HepG2 (cell line): Measurements from ENCODE around the gene IL12B. TPM values are rescaled to one million over a fixed set of nuclear protein-coding genes. Genes with fewer than 3 reads are reported as not detected.

ENCODE experiments used
- ATAC-seq: fragments of 200-7000 bp; cut with Tn5 transposase; 3 replicates; pipeline ENCODE4 v1.9.1; 2020; ENCODE audit warnings: mild to moderate bottlenecking, moderate library complexity
- BruUV-seq: library from RNA; stranded (reverse); fragments of 400-500 nt; replicated peaks from 2 replicates; lab custom pipeline; 2021; lab: Mats Ljungman, UMichigan
- CTCF ChIA-PET: fragments of 300-600 bp; formaldehyde crosslinking; extraction: SDS; loops from one replicate; lab custom pipeline; 2021; ENCODE audit warnings: low total read pairs, inconsistent platforms, low intra/inter-chr PET ratio; lab: Yijun Ruan, JAX
- POLR2A ChIA-PET: fragments of 350-600 bp; sonication (Branson Sonifier 250); formaldehyde crosslinking; loops from one replicate; lab custom pipeline; 2020; ENCODE audit warnings: antibody characterized with exemption, inconsistent platforms; lab: Yijun Ruan, JAX
- DNase-seq: peaks from one replicate; pipeline ENCODE4 v3.0.0-alpha.2; 2015; ENCODE audit warnings: low spot score
- FAIRE-seq: peaks from 3 replicates; lab custom pipeline; 2011; peaks lifted over from hg19 to GRCh38; lab: Jason Lieb, UNC
- H2AFZ ChIP-seq: one replicate; pipeline ENCODE4 v1.6.1; 2011; ENCODE audit warnings: low read length, inconsistent platforms
- H3K27ac ChIP-seq: fragments of 300-600 bp; 3 replicates; pipeline ENCODE4 v1.8.0; 2011; ENCODE audit warnings: mixed run types, mild to moderate bottlenecking, mixed read lengths, low read length, inconsistent platforms; ENCODE audit not compliant: insufficient read depth; ENCODE audit errors: extremely low read length
- H3K27me3 ChIP-seq, 2 experiments: fragments of 200-600 bp in 1 of 2; 2 replicates in 1 of 2; 3 replicates in 1 of 2; pipeline versions ENCODE4 v1.6.0 to v1.8.0; 2011; ENCODE audit warnings: low read length in 2 of 2, mild to moderate bottlenecking in 2 of 2, moderate library complexity in 2 of 2, inconsistent platforms in 1 of 2; ENCODE audit not compliant: insufficient read depth in 2 of 2, control insufficient read depth in 1 of 2
- H3K36me3 ChIP-seq, 2 experiments: fragments of 200-600 bp in 1 of 2; replicated peaks in 1 of 2; 2 replicates in 1 of 2; 3 replicates in 1 of 2; pipeline versions ENCODE4 v1.5.1 to v1.8.0; 2011; ENCODE audit warnings: low read length in 2 of 2, inconsistent platforms in 1 of 2; ENCODE audit not compliant: insufficient read depth in 2 of 2, control insufficient read depth in 1 of 2
- H3K4me1 ChIP-seq: 2 replicates; pipeline ENCODE4 v1.5.1; 2012; ENCODE audit warnings: low read length, inconsistent platforms; ENCODE audit not compliant: insufficient read depth
- H3K4me2 ChIP-seq: 2 replicates; pipeline ENCODE4 v1.6.0; 2011; ENCODE audit warnings: low read depth, low read length, inconsistent platforms
- H3K4me3 ChIP-seq, 3 experiments: fragments of 200-600 bp in 1 of 3; sonication (generic), shearing (Covaris generic) in 1 of 3; replicated peaks in 1 of 3; 2 replicates each; pipeline ENCODE4 v1.5.1; 2011 to 2016; ENCODE audit warnings: low read length in 3 of 3, inconsistent platforms in 2 of 3, low read depth in 2 of 3, mild to moderate bottlenecking in 2 of 3, control low read depth in 1 of 3, mixed read lengths in 1 of 3; ENCODE audit not compliant: insufficient read depth in 1 of 3
- H3K79me2 ChIP-seq: one replicate; pipeline ENCODE4 v1.6.1; 2011; ENCODE audit warnings: low read length, inconsistent platforms; ENCODE audit not compliant: insufficient read depth
- H3K9ac ChIP-seq: 2 replicates; pipeline ENCODE4 v1.6.0; 2011; ENCODE audit warnings: mild to moderate bottlenecking, low read depth, low read length, inconsistent platforms; ENCODE audit not compliant: insufficient read depth
- H3K9me3 ChIP-seq: 2 replicates; pipeline ENCODE4 v1.5.1; 2012; ENCODE audit warnings: mild to moderate bottlenecking, low read length
- H4K20me1 ChIP-seq: 2 replicates; pipeline ENCODE4 v1.6.0; 2011; ENCODE audit warnings: inconsistent platforms, mild to moderate bottlenecking, low read length, moderate library complexity; ENCODE audit not compliant: insufficient read depth
- ARNT ChIP-seq: fragments of 450-650 bp; IDR thresholded peaks from 2 replicates; pipeline ENCODE4 v1.6.1; 2017
- FOSL1 ChIP-seq: sonication (generic); formaldehyde crosslinking; IDR thresholded peaks from 2 replicates; pipeline ENCODE4 v1.9.0; 2021; ENCODE audit warnings: missing genetic modification reagents, borderline replicate concordance
- FOXO1 ChIP-seq: sonication (generic); formaldehyde crosslinking; IDR thresholded peaks from 2 replicates; pipeline ENCODE4 v1.4.0; 2020; ENCODE audit warnings: missing genetic modification reagents
- FOXO4 ChIP-seq: sonication (generic); formaldehyde crosslinking; conservative IDR thresholded peaks from 2 replicates; pipeline ENCODE4 v1.8.1; 2023; ENCODE audit warnings: missing genetic modification reagents
- KDM6A ChIP-seq: IDR thresholded peaks from 2 replicates; pipeline ENCODE4 v1.6.1; 2016; ENCODE audit warnings: low read depth
- LRRFIP1 ChIP-seq: sonication (generic); formaldehyde crosslinking; conservative IDR thresholded peaks from 2 replicates; pipeline ENCODE4 v1.4.0; 2020; ENCODE audit warnings: missing genetic modification reagents
- MBNL3 ChIP-seq: fragments of 250-450 bp; sonication (Bioruptor Pico); conservative IDR thresholded peaks from 2 replicates; pipeline ENCODE4 v1.8.0; 2022; ENCODE audit warnings: mild to moderate bottlenecking, inconsistent platforms
- PLRG1 ChIP-seq: fragments of 450-650 bp; conservative IDR thresholded peaks from 2 replicates; pipeline ENCODE4 v1.6.1; 2016
- SCMH1 ChIP-seq: sonication (generic); formaldehyde crosslinking; IDR thresholded peaks from 2 replicates; pipeline ENCODE4 v1.9.0; 2021; ENCODE audit warnings: missing genetic modification reagents, mild to moderate bottlenecking, borderline replicate concordance
- TAF15 ChIP-seq: fragments of 200-400 bp; formaldehyde crosslinking; IDR thresholded peaks from one replicate; pipeline ENCODE4 v1.6.1; 2018; ENCODE audit warnings: mild to moderate bottlenecking, low read depth, low read length; ENCODE audit not compliant: poor library complexity, severe bottlenecking
- ZFP62 ChIP-seq: sonication (generic); formaldehyde crosslinking; IDR thresholded peaks from 2 replicates; pipeline ENCODE4 v1.4.0; 2020; ENCODE audit warnings: missing genetic modification reagents
- ZNF263 ChIP-seq: sonication (generic); formaldehyde crosslinking; IDR thresholded peaks from 2 replicates; pipeline ENCODE4 v1.4.0; 2020; ENCODE audit warnings: missing genetic modification reagents
- ZNF331 ChIP-seq: sonication (generic); formaldehyde crosslinking; IDR thresholded peaks from 2 replicates; pipeline ENCODE4 v1.4.0; 2020; ENCODE audit warnings: missing genetic modification reagents
- ZNF382 ChIP-seq: sonication (generic); formaldehyde crosslinking; IDR thresholded peaks from 2 replicates; pipeline ENCODE4 v1.5.0; 2020; ENCODE audit warnings: missing genetic modification reagents, mild to moderate bottlenecking, borderline replicate concordance
- ZNF761 ChIP-seq: sonication (generic); formaldehyde crosslinking; conservative IDR thresholded peaks from 2 replicates; pipeline ENCODE4 v1.4.0; 2020; ENCODE audit warnings: mild to moderate bottlenecking, missing genetic modification reagents
- ZNF792 ChIP-seq: IDR thresholded peaks from 2 replicates; pipeline ENCODE4 v1.6.1; 2016
- in situ Hi-C: cut with HindIII; loops from 2 replicates; pipeline ENCODE4 v1.10.0; 2017; ENCODE audit warnings: low pct_unique_long_range_greater_than_20kb; ENCODE audit not compliant: extremely low pct_ligation_motif_present
- intact Hi-C: fragments of 100-400 bp; cut with micrococcal nuclease; formaldehyde crosslinking; loops from one replicate; pipeline ENCODE4 v1.10.0; 2022; ENCODE audit not compliant: unreplicated experiment
- polyA plus RNA-seq, 8 experiments: library from polyadenylated mRNA; depleted of rRNA in 3 of 8; stranded (reverse) in 7 of 8; unstranded in 1 of 8; fragments of >200 nt; fragmentation: Illumina TruSeq in 4 of 8; extraction: Trizol in 4 of 8; gene quantifications; 2 replicates each; pipeline versions ENCODE4 v1.2.1 to v1.2.3, GENCODE V29; 2011 to 2016; ENCODE audit warnings: low read depth in 4 of 8, missing spikeins in 1 of 8, mixed read lengths in 1 of 8; ENCODE audit not compliant: insufficient read depth in 1 of 8
- total RNA-seq, 5 experiments: library from RNA; depleted of rRNA; stranded (reverse); fragments of >200 nt; fragmentation: Illumina TruSeq; extraction: Trizol; gene quantifications; 2 replicates each; pipeline ENCODE4 v1.2.3, GENCODE V29; 2016; ENCODE audit warnings: low read depth in 1 of 5
- TF ChIP-seq, protein P1 (sequence below): sonication (generic); formaldehyde crosslinking; IDR thresholded peaks from 2 replicates; pipeline ENCODE4 v1.5.0; 2020; ENCODE audit warnings: mild to moderate bottlenecking, missing genetic modification reagents

IL12B gene
- total and polyA plus RNA-seq, 2 of the 13 experiments (the other 11 are each of a cell fraction or from before 2014, with no cell fraction given), result not detected

GRCh38 chr5:159274676-159275075, 55.6 kb downstream of the IL12B start:
- FAIRE-seq (no peak), DNase-seq (no peak), ATAC-seq (no peak)
- in situ Hi-C loops, result no loop called here
- Histone ChIP-seq H4K20me1 (no peaks in the 10 kb centered on the region), H3K9ac (no peak overlapping the region), H2AFZ (no peak overlapping the region), H3K79me2 (no peaks in the 10 kb centered on the region), H3K36me3 (peaks cover 3 to 16% of the 10 kb centered on the region in 2 experiments; a peak in 3 of 5 replicates), H3K4me3 (no peak overlapping the region), H3K27ac (no peak overlapping the region), H3K4me1 (no peaks in the 10 kb centered on the region), H3K4me2 (no peak overlapping the region), H3K9me3 (no peaks in the 10 kb centered on the region), H3K27me3 (no peaks in the 10 kb centered on the region; a peak in 1 of 5 replicates)
- no peak for TF ChIP-seq ZNF792 (CRISPR knock-in tag)
- TF ChIP-seq FOXO1, result no peak
- no peak for TF ChIP-seq ZNF263 (CRISPR knock-in tag)
- TF ChIP-seq FOSL1, result no peak
- TF ChIP-seq MBNL3 (CRISPR knock-in tag), result no peak
- TF ChIP-seq ZFP62, result no peak
- TF ChIP-seq KDM6A (CRISPR knock-in tag), result no peak
- TF ChIP-seq, protein P1, sequence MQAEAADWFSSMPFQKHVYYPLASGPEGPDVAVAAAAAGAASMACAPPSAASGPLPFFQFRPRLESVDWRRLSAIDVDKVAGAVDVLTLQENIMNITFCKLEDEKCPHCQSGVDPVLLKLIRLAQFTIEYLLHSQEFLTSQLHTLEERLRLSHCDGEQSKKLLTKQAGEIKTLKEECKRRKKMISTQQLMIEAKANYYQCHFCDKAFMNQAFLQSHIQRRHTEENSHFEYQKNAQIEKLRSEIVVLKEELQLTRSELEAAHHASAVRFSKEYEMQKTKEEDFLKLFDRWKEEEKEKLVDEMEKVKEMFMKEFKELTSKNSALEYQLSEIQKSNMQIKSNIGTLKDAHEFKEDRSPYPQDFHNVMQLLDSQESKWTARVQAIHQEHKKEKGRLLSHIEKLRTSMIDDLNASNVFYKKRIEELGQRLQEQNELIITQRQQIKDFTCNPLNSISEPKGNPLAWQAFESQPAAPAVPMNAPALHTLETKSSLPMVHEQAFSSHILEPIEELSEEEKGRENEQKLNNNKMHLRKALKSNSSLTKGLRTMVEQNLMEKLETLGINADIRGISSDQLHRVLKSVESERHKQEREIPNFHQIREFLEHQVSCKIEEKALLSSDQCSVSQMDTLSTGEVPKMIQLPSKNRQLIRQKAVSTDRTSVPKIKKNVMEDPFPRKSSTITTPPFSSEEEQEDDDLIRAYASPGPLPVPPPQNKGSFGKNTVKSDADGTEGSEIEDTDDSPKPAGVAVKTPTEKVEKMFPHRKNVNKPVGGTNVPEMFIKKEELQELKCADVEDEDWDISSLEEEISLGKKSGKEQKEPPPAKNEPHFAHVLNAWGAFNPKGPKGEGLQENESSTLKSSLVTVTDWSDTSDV (CRISPR knock-in tag), result no peak
- TF ChIP-seq ZNF382 (CRISPR knock-in tag), result no peak
- TF ChIP-seq FOXO4, result no peak
- TF ChIP-seq LRRFIP1 (CRISPR knock-in tag), result no peak
- TF ChIP-seq ARNT, result no peak
- TF ChIP-seq PLRG1, result no peak
- no peak for TF ChIP-seq ZNF331 (CRISPR knock-in tag)
- no peak for TF ChIP-seq ZNF761 (CRISPR knock-in tag)
- no peak for TF ChIP-seq SCMH1 (CRISPR knock-in tag)
- TF ChIP-seq TAF15, result no peak
- CTCF ChIA-PET, result no interaction called here
- intact Hi-C loops, result no loop called here
- POLR2A ChIA-PET, result no interaction called here
- BruUV-seq, result no TSS peak
